Measurements from ENCODE around the gene DIP2A.

The DIP2A gene

DNA sequence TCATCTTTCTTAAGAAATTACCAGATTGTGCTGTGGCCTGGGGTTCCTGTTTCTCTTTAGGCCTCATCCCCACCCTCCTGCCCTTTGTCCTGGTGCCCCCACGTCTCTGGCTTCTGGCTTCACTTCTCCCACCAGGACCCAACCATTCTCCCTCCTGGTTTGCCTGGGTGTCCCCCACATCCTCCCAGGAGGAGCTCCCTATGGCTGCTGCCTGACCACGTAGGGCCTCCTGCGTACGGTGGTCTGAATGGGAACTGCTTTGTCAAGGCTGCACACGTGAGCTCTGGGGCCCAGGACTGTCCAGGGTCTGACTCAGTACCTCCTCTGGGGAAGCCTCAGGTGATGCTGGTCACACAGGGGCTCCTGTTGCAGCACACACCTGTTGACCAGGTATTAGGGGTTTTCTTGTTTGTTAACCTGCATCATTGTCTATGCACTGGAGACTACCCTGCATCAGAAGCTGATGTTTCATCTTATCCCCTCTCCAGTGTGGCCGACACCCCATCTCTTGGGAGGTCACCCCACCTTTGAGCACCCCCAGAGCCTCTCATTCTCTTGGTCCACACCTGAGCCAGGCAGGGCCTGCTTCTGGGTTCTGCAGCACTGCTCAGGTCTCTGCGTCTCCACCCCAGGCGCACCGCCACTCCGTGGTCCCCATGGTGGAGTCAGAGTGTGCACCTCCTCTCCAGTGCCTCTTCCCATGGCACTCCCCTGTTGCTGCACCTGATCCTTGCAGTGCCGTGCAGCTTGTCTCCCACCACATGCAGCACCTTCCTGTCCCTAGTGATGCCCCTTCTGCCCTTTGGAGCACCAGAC is 80.4 kb downstream of the DIP2A start:
- TF ChIP-seq GATA2 (IDR thresholded peaks at IDR 0.05; ENCODE audit: low read depth, low read length) (no peak), GATA3 (IDR thresholded peaks at IDR 0.05; ENCODE audit: low read depth, low read length) (no peak)

GRCh38 chr21:46540087-46540710 is 81.5 kb downstream of the DIP2A start:
- TF ChIP-seq GATA2 (IDR thresholded peaks at IDR 0.05; ENCODE audit: low read depth, low read length) (no peak), GATA3 (IDR thresholded peaks at IDR 0.05; ENCODE audit: low read depth, low read length) (no peak)

GRCh38 chr21:46542588-46543124 is 84.0 kb downstream of the DIP2A start:
- no peak for TF ChIP-seq GATA2 (IDR thresholded peaks at IDR 0.05; ENCODE audit: low read depth, low read length)

- no peak for TF ChIP-seq GATA2 (IDR thresholded peaks at IDR 0.05; ENCODE audit: low read depth, low read length)
- TF ChIP-seq GATA3 (IDR thresholded peaks at IDR 0.05; ENCODE audit: low read depth, low read length), result no peak
Observed at GRCh38 chr21:46543306-46543705, 84.6 kb downstream of the DIP2A start.

DNA sequence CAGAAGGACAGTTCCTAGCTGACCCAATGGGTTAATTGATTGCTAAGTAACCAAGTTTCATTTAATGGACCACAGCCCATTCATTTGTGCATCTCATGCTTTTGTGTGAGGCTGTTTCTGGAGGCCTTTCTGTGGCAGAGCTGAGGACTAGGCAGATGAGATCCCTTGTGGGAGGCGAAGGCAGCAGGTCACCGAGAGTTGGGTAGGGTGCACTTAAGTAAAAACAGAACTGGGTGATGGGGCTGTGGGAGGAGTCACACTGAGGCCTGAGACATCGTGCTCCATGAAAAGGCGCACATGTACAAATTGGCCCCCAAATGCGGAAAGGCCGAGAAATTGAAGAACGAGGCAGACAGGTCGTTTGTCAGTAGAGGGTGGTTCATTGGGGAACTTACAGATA is 85.3 kb downstream of the DIP2A start:
- TF ChIP-seq GATA2 (IDR thresholded peaks at IDR 0.05; ENCODE audit: low read depth, low read length) (no peak), GATA3 (IDR thresholded peaks at IDR 0.05; ENCODE audit: low read depth, low read length) (no peak)

- no peak for TF ChIP-seq GATA3 (IDR thresholded peaks at IDR 0.05; ENCODE audit: low read depth, low read length)
- no peak for TF ChIP-seq GATA2 (IDR thresholded peaks at IDR 0.05; ENCODE audit: low read depth, low read length)
Observed at GRCh38 chr21:46544824-46545223, 86.1 kb downstream of the DIP2A start.

DNA sequence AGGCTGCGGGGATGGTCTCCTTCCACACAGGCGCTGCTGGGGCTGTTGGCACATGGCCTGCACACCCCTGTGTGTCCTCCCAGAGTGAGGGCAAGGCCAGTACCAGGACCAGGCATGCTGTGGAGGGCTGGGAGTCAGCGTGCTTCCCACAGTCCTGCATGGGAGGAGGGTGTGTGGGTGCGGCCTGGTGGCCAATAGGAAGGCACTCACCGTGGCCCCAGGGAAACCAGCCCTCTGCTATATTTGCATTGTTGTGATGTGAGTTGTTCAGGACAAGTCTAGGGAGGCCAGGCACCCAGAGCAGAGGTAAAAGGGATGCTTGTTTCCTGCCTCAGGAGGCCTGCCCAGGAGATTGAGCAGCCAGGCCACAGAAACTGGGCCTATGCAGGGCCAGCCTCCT is 86.7 kb downstream of the DIP2A start:
- TF ChIP-seq GATA2 (IDR thresholded peaks at IDR 0.05; ENCODE audit: low read depth, low read length), result no peak
- no peak for TF ChIP-seq GATA3 (IDR thresholded peaks at IDR 0.05; ENCODE audit: low read depth, low read length)

GRCh38 chr21:46545911-46546310 is 87.2 kb downstream of the DIP2A start:
- no peak for TF ChIP-seq GATA3 (IDR thresholded peaks at IDR 0.05; ENCODE audit: low read depth, low read length)

- TF ChIP-seq GATA2 (IDR thresholded peaks at IDR 0.05; ENCODE audit: low read depth, low read length) (no peak), GATA3 (IDR thresholded peaks at IDR 0.05; ENCODE audit: low read depth, low read length) (no peak)
Observed at GRCh38 chr21:46546799-46547198, 88.1 kb downstream of the DIP2A start.

DNA sequence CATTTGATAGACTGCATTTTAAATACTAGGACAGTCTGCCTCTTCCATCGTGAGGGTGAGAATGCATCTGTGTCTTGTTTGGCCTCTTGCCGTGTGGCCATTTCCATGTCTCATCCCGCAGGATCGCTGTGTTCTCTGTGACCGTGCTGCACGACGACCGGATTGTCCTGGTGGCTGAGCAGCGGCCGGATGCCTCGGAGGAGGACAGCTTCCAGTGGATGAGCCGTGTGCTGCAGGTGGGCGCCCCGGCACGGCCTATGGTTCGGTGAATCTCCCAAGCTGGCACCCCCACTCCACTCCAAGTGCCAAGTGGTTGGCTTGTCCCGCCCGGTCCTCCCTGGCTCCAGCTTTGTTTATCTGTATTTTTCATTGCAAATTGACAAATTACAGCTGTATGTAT is 91.0 kb downstream of the DIP2A start:
- TF ChIP-seq GATA3 (IDR thresholded peaks at IDR 0.05; ENCODE audit: low read depth, low read length), result no peak
- TF ChIP-seq GATA2 (IDR thresholded peaks at IDR 0.05; ENCODE audit: low read depth, low read length), result no peak

- TF ChIP-seq GATA3 (IDR thresholded peaks at IDR 0.05; ENCODE audit: low read depth, low read length) (no peak), GATA2 (IDR thresholded peaks at IDR 0.05; ENCODE audit: low read depth, low read length) (no peak)
Observed at GRCh38 chr21:46550116-46550941, 91.6 kb downstream of the DIP2A start.

- TF ChIP-seq GATA3 (IDR thresholded peaks at IDR 0.05; ENCODE audit: low read depth, low read length) (no peak), GATA2 (IDR thresholded peaks at IDR 0.05; ENCODE audit: low read depth, low read length) (no peak)
Observed at GRCh38 chr21:46551636-46552241, 93.0 kb downstream of the DIP2A start.

- TF ChIP-seq GATA3 (IDR thresholded peaks at IDR 0.05; ENCODE audit: low read depth, low read length) (no peak), GATA2 (IDR thresholded peaks at IDR 0.05; ENCODE audit: low read depth, low read length) (no peak)
Observed at GRCh38 chr21:46552274-46552673, 93.6 kb downstream of the DIP2A start.

- no peak for TF ChIP-seq GATA3 (IDR thresholded peaks at IDR 0.05; ENCODE audit: low read depth, low read length)
- TF ChIP-seq GATA2 (IDR thresholded peaks at IDR 0.05; ENCODE audit: low read depth, low read length), result no peak
Observed at GRCh38 chr21:46552865-46553379, 94.2 kb downstream of the DIP2A start.

Measured in SH-SY5Y (cell line).